GM23338 (cell line): Measurements from ENCODE around the gene ARMC5. TPM values are rescaled to one million over a fixed set of nuclear protein-coding genes. Genes with fewer than 3 reads are reported as not detected.

Experiments
- ATAC-seq: fragments of 200-7000 bp; cut with Tn5 transposase; 3 replicates; pipeline ENCODE4 v1.9.1; 2020
- DNase-seq: peaks from one replicate; pipeline ENCODE4 v3.0.0-alpha.2; 2015; ENCODE audit warnings: low spot score
- H2AFZ ChIP-seq: fragments of 200-600 bp; sonication (generic); 2 replicates; pipeline ENCODE4 v1.8.0; 2016; ENCODE audit warnings: antibody characterized with exemption, mild to moderate bottlenecking, moderate library complexity
- H3F3A ChIP-seq: fragments of 200-600 bp; sonication (generic); replicated peaks from 2 replicates; pipeline ENCODE4 v1.8.0; 2017; ENCODE audit warnings: antibody characterized with exemption, mixed run types, low read depth
- H3K27ac ChIP-seq: fragments of 200-600 bp; sonication (generic); 2 replicates; pipeline ENCODE4 v1.6.1; 2016; ENCODE audit warnings: low read depth
- H3K27me3 ChIP-seq: fragments of 200-600 bp; sonication (generic); 2 replicates; pipeline ENCODE4 v1.8.0; 2016; ENCODE audit warnings: mild to moderate bottlenecking, mixed run types, moderate library complexity; ENCODE audit not compliant: insufficient read depth
- H3K36me3 ChIP-seq: fragments of 200-600 bp; sonication (generic); 2 replicates; pipeline ENCODE4 v1.8.0; 2016; ENCODE audit warnings: mild to moderate bottlenecking; ENCODE audit not compliant: insufficient read depth
- H3K4me1 ChIP-seq: fragments of 200-600 bp; sonication (generic); 2 replicates; pipeline ENCODE4 v1.8.0; 2016; ENCODE audit warnings: mild to moderate bottlenecking, moderate library complexity; ENCODE audit not compliant: insufficient read depth
- H3K4me2 ChIP-seq: fragments of 200-600 bp; sonication (generic); 2 replicates; pipeline ENCODE4 v1.7.1; 2017; ENCODE audit warnings: mixed run types
- H3K4me3 ChIP-seq: fragments of 200-600 bp; sonication (generic); 2 replicates; pipeline ENCODE4 v1.6.1; 2016; ENCODE audit warnings: mixed run types
- H3K79me2 ChIP-seq: fragments of 200-600 bp; sonication (generic); replicated peaks from 2 replicates; pipeline ENCODE4 v1.8.0; 2017; ENCODE audit warnings: mild to moderate bottlenecking; ENCODE audit not compliant: insufficient read depth
- H3K9me2 ChIP-seq: fragments of 200-600 bp; sonication (generic); 2 replicates; pipeline ENCODE4 v1.8.0; 2017; ENCODE audit not compliant: insufficient read depth
- H4K20me1 ChIP-seq: fragments of 200-600 bp; sonication (generic); replicated peaks from 2 replicates; pipeline ENCODE4 v1.8.0; 2017; ENCODE audit warnings: mild to moderate bottlenecking; ENCODE audit not compliant: insufficient read depth
- H3K27ac Mint-ChIP-seq: 2 replicates; pipeline ENCODE4 v1.8.0; 2020; ENCODE audit warnings: inconsistent platforms, mild to moderate bottlenecking, moderate library complexity, mixed read lengths
- H3K27me3 Mint-ChIP-seq: 3 replicates; pipeline ENCODE4 v1.8.0; 2022; ENCODE audit warnings: low read depth, mild to moderate bottlenecking, moderate library complexity, mixed read lengths, inconsistent platforms; ENCODE audit not compliant: insufficient read depth, poor library complexity
- H3K36me3 Mint-ChIP-seq: 3 replicates; pipeline ENCODE4 v1.8.0; 2021; ENCODE audit warnings: low read depth, mild to moderate bottlenecking, inconsistent platforms, moderate library complexity, mixed read lengths
- H3K4me1 Mint-ChIP-seq: 3 replicates; pipeline ENCODE4 v1.8.0; 2020; ENCODE audit warnings: mild to moderate bottlenecking, inconsistent platforms, mixed read lengths
- H3K4me3 Mint-ChIP-seq: 3 replicates; pipeline ENCODE4 v1.8.0; 2021; ENCODE audit warnings: moderate library complexity, mild to moderate bottlenecking, inconsistent platforms, mixed read lengths
- H3K9me3 Mint-ChIP-seq: 3 replicates; pipeline ENCODE4 v1.8.0; 2020; ENCODE audit warnings: moderate library complexity, mild to moderate bottlenecking, inconsistent platforms, mixed read lengths
- CREB1 ChIP-seq: fragments of 250-450 bp; sonication (Bioruptor Pico); IDR thresholded peaks from 2 replicates; pipeline ENCODE4 v1.5.0; 2020; ENCODE audit warnings: low read depth, mild to moderate bottlenecking, moderate library complexity
- EZH2 ChIP-seq: fragments of 200-600 bp; sonication (generic); IDR thresholded peaks from one replicate; pipeline ENCODE4 v1.8.0; 2017; ENCODE audit warnings: antibody characterized with exemption, mild to moderate bottlenecking, low read depth; ENCODE audit not compliant: unreplicated experiment
- EZH2phosphoT487 ChIP-seq: fragments of 200-600 bp; sonication (generic); IDR thresholded peaks from one replicate; pipeline ENCODE4 v1.8.1; 2018; ENCODE audit warnings: antibody characterized with exemption; ENCODE audit not compliant: unreplicated experiment
- NANOG ChIP-seq: IDR thresholded peaks from 2 replicates; pipeline ENCODE4 v1.6.1; 2016; ENCODE audit warnings: antibody characterized with exemption, borderline replicate concordance
- POLR2AphosphoS5 ChIP-seq: IDR thresholded peaks from 2 replicates; pipeline ENCODE4 v1.6.1; 2016; ENCODE audit warnings: antibody characterized with exemption, low read depth
- STAT1 ChIP-seq: IDR thresholded peaks from one replicate; pipeline ENCODE4 v1.6.1; 2016; ENCODE audit warnings: antibody characterized with exemption; ENCODE audit not compliant: unreplicated experiment
- ZNF114 ChIP-seq: fragments of 250-450 bp; sonication (Bioruptor Pico); IDR thresholded peaks from 2 replicates; pipeline ENCODE4 v1.5.0; 2020; ENCODE audit warnings: mild to moderate bottlenecking, moderate library complexity
- ZNF331 ChIP-seq: fragments of 250-450 bp; sonication (Bioruptor Pico); IDR thresholded peaks from 2 replicates; pipeline ENCODE4 v1.5.0; 2020; ENCODE audit warnings: low read depth, mild to moderate bottlenecking, moderate library complexity
- polyA plus RNA-seq: library from polyadenylated mRNA; unstranded; fragments of >200 nt; fragmentation: Nextera tagmentation; extraction: Ambion mirVana; gene quantifications from 2 replicates; pipeline ENCODE4 v1.2.1, GENCODE V29; 2016
- total RNA-seq: library from RNA; depleted of rRNA; stranded (reverse); fragments of >200 nt; shearing (Covaris generic); gene quantifications from 2 replicates; pipeline ENCODE4 v1.2.3, GENCODE V29; 2014
- TF ChIP-seq, protein P1 (sequence below): IDR thresholded peaks from one replicate; pipeline ENCODE4 v1.6.1; 2018; ENCODE audit warnings: antibody characterized with exemption; ENCODE audit not compliant: unreplicated experiment

The ARMC5 gene
- total and polyA plus RNA-seq, 2 experiments from 2014 or later: 5.9 to 11.3 TPM

GRCh38 chr16:31471241-31471874 lies 12.1 kb downstream of the ARMC5 start (continued):
- TF ChIP-seq, protein P1, sequence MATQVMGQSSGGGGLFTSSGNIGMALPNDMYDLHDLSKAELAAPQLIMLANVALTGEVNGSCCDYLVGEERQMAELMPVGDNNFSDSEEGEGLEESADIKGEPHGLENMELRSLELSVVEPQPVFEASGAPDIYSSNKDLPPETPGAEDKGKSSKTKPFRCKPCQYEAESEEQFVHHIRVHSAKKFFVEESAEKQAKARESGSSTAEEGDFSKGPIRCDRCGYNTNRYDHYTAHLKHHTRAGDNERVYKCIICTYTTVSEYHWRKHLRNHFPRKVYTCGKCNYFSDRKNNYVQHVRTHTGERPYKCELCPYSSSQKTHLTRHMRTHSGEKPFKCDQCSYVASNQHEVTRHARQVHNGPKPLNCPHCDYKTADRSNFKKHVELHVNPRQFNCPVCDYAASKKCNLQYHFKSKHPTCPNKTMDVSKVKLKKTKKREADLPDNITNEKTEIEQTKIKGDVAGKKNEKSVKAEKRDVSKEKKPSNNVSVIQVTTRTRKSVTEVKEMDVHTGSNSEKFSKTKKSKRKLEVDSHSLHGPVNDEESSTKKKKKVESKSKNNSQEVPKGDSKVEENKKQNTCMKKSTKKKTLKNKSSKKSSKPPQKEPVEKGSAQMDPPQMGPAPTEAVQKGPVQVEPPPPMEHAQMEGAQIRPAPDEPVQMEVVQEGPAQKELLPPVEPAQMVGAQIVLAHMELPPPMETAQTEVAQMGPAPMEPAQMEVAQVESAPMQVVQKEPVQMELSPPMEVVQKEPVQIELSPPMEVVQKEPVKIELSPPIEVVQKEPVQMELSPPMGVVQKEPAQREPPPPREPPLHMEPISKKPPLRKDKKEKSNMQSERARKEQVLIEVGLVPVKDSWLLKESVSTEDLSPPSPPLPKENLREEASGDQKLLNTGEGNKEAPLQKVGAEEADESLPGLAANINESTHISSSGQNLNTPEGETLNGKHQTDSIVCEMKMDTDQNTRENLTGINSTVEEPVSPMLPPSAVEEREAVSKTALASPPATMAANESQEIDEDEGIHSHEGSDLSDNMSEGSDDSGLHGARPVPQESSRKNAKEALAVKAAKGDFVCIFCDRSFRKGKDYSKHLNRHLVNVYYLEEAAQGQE: no peak
- TF ChIP-seq NANOG: no peak
- TF ChIP-seq POLR2AphosphoS5: no peak
- TF ChIP-seq EZH2phosphoT487: no peak
- TF ChIP-seq ZNF331: no peak
- TF ChIP-seq ZNF114: no peak

GRCh38 chr16:31471875-31472708 lies 12.8 kb downstream of the ARMC5 start, which contains the start of gene TGFB1I1:
Gene TGFB1I1, plus strand, starts transcription at chr16:31472152. Its CDS starts 37 bp downstream, at chr16:31472189.
- DNase-seq (peak; percentile 57), ATAC-seq (peak; percentile 25)
- Mint-ChIP-seq H3K4me3 (peak within 1 kb of the TSS; percentile 80), H3K27ac (no peak within 1 kb of the TSS), H3K27me3 (peaks cover 52% of the 10 kb centered on the region), H3K4me1 (peaks cover 11% of the 10 kb centered on the region; the same call in 2 of the 3 replicates), H3K9me3 (peaks cover 6% of the 10 kb centered on the region), H3K36me3 (peaks cover 13% of the 10 kb centered on the region)
- peak within 1 kb of the TSS; percentile 87 for H3K4me2 ChIP-seq
- no peaks in the 10 kb centered on the region for H3K36me3 ChIP-seq
- no peaks in the 10 kb centered on the region; the same call in 1 of the 2 replicates for H4K20me1 ChIP-seq
- peaks cover 59% of the 10 kb centered on the region for H3K27me3 ChIP-seq
- peaks cover 3% of the 10 kb centered on the region; the same call in 1 of the 2 replicates for H3F3A ChIP-seq
- no peaks in the 10 kb centered on the region for H3K79me2 ChIP-seq
- peak within 1 kb of the TSS; percentile 97 for H2AFZ ChIP-seq
- peak within 1 kb of the TSS; percentile 90 for H3K4me3 ChIP-seq
- H3K4me1 ChIP-seq: peaks cover 7% of the 10 kb centered on the region; the same call in 1 of the 2 replicates
- H3K27ac ChIP-seq: no peak within 1 kb of the TSS
- no peaks in the 10 kb centered on the region for H3K9me2 ChIP-seq
- TF ChIP-seq CREB1 (CRISPR knock-in tag) (no peak), ZNF114 (no peak), STAT1 (no peak), EZH2 (peak; percentile 58), POLR2AphosphoS5 (no peak)
- TF ChIP-seq, protein P1: no peak
